ENCODE data around the gene DCXR.

DCXR gene

DNA sequence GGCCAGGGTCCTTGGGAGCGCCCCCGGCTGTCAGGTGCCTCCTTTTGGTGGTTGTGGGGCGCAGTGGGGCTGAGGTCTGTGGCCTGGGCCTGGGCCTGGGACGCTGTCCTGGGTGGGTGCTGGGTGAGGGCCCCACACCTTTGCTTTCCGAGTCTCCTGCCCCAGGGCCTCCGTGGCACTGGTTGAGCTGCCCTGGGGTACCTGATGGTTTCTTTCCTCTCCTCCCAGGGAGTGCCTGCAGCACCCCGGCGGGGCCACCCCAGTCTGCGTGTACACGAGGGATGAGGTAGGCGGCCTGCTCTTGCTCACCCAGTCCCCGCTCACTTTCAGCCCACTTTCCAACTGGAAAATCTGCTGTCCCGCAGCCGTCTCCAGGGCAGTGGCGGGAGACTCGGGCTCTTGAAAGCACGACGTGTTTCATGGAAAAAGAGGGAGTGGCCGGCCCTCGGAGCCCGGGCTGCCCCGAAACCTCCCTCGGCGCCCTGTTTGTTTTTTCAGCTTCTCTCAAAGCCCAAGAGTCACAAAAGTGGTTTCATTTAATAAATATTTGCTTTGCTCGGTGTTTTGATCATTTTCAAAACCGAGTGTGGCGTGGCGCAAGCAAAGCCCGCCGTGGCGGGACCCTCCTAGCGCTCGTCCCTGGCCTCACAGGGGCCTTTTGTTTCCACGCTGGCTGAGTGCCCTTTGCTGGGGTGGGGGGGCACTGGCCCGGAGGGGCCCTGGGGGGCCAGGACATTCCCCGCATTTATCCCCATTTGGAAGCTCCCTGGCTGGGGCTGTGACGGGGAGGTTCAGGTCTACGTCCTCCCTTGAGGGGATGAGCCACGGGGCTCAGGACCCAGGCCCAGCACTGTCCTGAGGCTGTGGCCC is 42.7 kb downstream of the DCXR start:
- DNase-seq: no peak

DNA sequence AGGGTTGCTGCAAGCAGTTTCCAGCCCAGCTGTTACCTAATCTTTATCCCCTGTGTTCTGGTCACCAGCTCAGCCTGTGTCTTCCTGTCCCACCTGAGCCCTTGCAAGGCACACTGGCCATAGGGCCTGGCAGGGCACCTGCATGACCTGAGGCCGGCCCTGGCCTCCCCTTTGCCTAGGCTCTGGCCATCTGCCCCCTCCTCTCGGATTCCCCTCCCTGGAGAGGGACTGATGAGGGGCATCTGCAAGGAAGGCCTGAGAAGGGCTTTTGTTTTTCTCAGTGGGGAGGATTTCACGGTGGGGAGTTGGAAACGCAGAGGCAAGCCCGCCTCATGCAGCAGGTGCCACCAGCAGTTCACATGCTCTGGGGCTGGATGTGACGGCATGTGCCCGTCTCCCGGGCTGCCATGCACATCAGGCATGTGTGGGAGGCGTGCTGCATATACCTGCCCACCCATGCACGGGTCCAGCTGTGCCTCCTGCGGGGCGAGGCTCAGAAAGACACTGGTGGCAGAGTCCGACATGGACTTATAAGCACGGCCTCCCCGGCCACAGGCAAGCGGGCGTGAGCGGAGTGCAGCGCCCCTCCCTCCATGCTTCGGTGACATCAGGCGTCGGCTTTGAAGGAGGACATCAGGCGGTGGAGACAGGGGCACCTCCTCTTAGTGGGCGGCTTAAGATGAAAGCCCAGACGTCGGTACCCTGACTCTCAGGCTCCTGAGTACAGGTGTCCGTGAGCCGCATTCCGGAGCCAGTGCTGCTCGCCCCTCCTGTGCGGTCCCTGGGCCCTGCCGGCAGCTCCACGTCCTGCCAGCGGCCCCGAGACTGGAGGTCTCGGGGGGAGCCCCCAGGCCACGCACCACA is 43.5 kb downstream of the DCXR start:
- DNase-seq: no peak

GRCh38 chr17:81992306-81993102 is 45.0 kb downstream of the DCXR start:
- no peak for DNase-seq

DNA sequence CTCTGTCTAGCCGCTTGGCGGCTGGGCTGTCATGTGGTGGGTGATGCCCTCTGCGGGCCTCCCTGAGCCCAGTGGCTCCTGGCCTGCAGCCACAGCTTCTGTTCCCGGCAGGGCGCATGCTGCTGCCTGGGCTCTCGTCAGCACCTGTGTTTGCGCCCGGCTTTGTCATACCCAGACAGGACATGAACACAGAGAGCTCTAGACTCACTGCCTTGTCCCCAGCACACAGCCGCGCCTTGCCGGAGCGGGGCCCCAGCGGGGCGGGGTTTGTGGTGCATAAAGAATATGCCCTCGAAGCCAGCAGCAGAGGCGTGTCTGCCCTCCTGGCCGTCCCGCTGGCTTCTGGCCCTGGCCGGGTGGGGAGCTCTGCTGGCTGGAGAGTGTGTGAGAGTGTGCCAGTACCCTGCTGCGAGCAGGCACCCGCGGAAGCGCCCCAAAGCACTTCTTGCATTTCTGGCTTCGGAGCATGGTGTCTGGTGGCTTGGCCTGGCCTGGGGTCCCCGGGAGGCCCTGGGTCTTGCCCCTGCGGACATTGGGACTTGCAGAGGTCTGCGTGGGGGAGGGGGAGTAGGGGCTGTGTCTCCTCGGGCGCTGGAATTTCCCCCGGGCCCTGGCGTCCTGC is 45.7 kb downstream of the DCXR start:
- no peak for DNase-seq

GRCh38 chr17:81990836-81991683 is 46.4 kb downstream of the DCXR start:
- DNase-seq: no peak

DNA sequence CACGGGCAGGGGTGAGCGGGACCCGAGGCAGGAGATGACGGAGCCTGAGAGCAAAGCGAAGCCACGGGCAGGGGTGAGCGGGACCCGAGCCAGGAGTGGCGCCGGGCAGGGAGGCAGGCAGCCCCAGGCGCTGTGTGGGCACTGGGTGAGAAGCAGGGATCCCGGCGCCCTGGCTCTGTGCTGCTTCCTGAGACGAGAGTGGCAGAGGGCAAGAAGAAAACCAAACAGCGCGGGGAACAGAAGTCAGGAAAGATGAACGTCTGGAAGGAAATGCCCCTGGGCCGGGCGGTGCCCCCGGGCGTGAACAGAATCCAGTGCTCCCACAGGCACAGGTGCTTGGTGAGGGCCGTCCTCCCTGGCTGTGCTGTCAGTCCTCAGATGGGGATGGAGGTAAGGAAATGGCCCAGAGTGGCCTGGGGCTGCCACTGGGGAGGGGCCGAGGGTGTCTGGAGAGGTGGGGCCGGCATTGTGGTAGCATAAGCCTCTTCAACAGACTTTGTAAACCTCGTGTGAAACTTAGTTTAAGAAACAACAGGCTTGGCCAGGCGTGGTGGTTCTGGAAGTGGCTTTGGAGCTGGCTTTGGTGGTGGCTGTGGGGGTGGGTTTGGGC is 50.2 kb downstream of the DCXR start:
- no peak for DNase-seq

DNA sequence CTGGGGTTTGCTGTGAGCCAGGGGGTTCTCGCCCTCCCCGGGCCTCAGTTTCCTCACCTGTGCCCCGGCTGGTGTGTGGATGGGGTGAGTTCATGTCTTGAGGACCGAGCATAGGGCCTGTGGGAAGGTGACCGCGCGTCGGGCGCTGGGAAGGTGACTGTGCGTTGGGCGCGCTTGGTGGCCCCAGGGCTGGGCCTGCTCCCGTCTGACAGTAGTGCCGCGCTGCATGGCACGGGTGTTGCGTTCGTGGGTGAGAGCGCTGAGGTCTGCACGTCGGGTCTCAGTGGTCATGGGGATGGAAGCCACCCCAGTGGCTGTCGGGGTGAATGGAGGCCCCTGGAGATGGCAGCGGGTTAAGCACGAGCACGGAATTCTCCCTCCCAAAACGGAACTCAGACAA is 50.9 kb downstream of the DCXR start:
- no peak for DNase-seq

Measured in inflammatory macrophage treated with lipopolysaccharide for 1 hour (primary cell).